Esophagus (tissue), 2 donors: ENCODE results near the gene EVI2A. TPM values are rescaled to one million over a fixed set of nuclear protein-coding genes. Genes with fewer than 3 reads are reported as not detected.

Experiments used
- H3K27ac ChIP-seq, 2 donors: one replicate each; pipeline ENCODE4 v1.5.1; 2013; ENCODE audit warnings: low read depth in 2 of 2, mild to moderate bottlenecking in 2 of 2, inconsistent platforms in 1 of 2, low read length in 1 of 2, moderate library complexity in 1 of 2
- H3K27me3 ChIP-seq, 2 donors: one replicate each; pipeline ENCODE4 v1.6.1; 2013; ENCODE audit warnings: low read length in 2 of 2, control low read depth in 1 of 2, mild to moderate bottlenecking in 1 of 2; ENCODE audit not compliant: insufficient read depth in 2 of 2, control insufficient read depth in 1 of 2
- H3K36me3 ChIP-seq, 2 donors: one replicate each; pipeline ENCODE4 v1.6.1; 2013; ENCODE audit warnings: low read length in 1 of 2; ENCODE audit not compliant: control insufficient read depth in 2 of 2, insufficient read depth in 2 of 2
- H3K4me1 ChIP-seq, 2 donors: one replicate each; pipeline ENCODE4 v1.6.1; 2013; ENCODE audit warnings: low read length in 1 of 2; ENCODE audit not compliant: control insufficient read depth in 2 of 2, insufficient read depth in 2 of 2
- H3K4me3 ChIP-seq, 2 donors: one replicate each; pipeline ENCODE4 v1.5.1; 2013; ENCODE audit warnings: low read length in 2 of 2, mild to moderate bottlenecking in 2 of 2, low read depth in 1 of 2, moderate library complexity in 1 of 2
- H3K9me3 ChIP-seq, 2 donors: one replicate each; pipeline ENCODE4 v1.6.1; 2013; ENCODE audit warnings: mild to moderate bottlenecking in 2 of 2, low read depth in 1 of 2, low read length in 1 of 2, moderate library complexity in 1 of 2; ENCODE audit not compliant: control insufficient read depth in 2 of 2, insufficient read depth in 1 of 2
- WGBS, 2 donors: extraction: QIAGEN DNeasy Blood & Tissue Kit; methylation state at CpG; one replicate each; pipeline ENCODE4 v1.1.7; 2013; 5-methylcytosine and 5-hydroxymethylcytosine counted together
- polyA plus RNA-seq, 2 donors: library from polyadenylated mRNA; stranded (reverse); fragments of 200-250 nt; gene quantifications; one replicate each; pipeline ENCODE4 v1.2.3, GENCODE V29; 2013
- donor health status: healthy with polysubstance abuse.
- donor health status: Bipolar disorder and iron deficiency.

EVI2A gene
- polyA plus RNA-seq, 2 donors, result 1.7 to 2.6 TPM

- Histone ChIP-seq H3K27me3 (no peaks in the 10 kb centered on the region), H3K4me1 (no peaks in the 10 kb centered on the region), H3K9me3 (no peaks in the 10 kb centered on the region), H3K36me3 (peaks cover 0 to 2% of the 10 kb centered on the region in 2 donors), H3K4me3 (no peak overlapping the region), H3K27ac (no peak overlapping the region)
- 76 to 82% methylated on average over 1 of the region's 1 CpG for WGBS, 2 donors
These were observed 13.8 kb downstream of the EVI2A start for GRCh38 chr17:31307640-31308039.

- H3K27me3 ChIP-seq, result no peaks in the 10 kb centered on the region
- no peak overlapping the region for H3K27ac ChIP-seq
- H3K4me3 ChIP-seq, result no peak overlapping the region
- no peaks in the 10 kb centered on the region for H3K9me3 ChIP-seq
- no peaks in the 10 kb centered on the region for H3K4me1 ChIP-seq
- H3K36me3 ChIP-seq, result no peaks in the 10 kb centered on the region
These were observed 21.8 kb downstream of the EVI2A start for GRCh38 chr17:31299624-31300023.

- no peaks in the 10 kb centered on the region for H3K4me1 ChIP-seq
- WGBS, 2 donors, result 90 to 92% methylated on average over 7 of the region's 7 CpGs
These were observed 24.3 kb downstream of the EVI2A start, which contains the start of gene OMG for GRCh38 chr17:31297090-31297489. Gene OMG (minus strand): TSS chr17:31297239. CDS start chr17:31296331, 908 bp downstream.

GRCh38 chr17:31296142-31296541, 25.3 kb downstream of the EVI2A start:
- no peaks in the 10 kb centered on the region for H3K4me1 ChIP-seq
- 86 to 92% methylated on average over 2 of the region's 2 CpGs for WGBS, 2 donors
- H3K9me3 ChIP-seq, result no peaks in the 10 kb centered on the region
- H3K36me3 ChIP-seq, result no peaks in the 10 kb centered on the region
- no peaks in the 10 kb centered on the region for H3K27me3 ChIP-seq
- H3K27ac ChIP-seq, result no peak overlapping the region
- H3K4me3 ChIP-seq, result no peak overlapping the region

More at GRCh38 chr17:31297090-31297489, 24.3 kb downstream of the EVI2A start, which contains the start of gene OMG:
- Histone ChIP-seq H3K9me3 (no peaks in the 10 kb centered on the region), H3K27me3 (no peaks in the 10 kb centered on the region), H3K4me3 (no peak within 1 kb of the TSS), H3K36me3 (no peaks in the 10 kb centered on the region), H3K27ac (no peak within 1 kb of the TSS)

- H3K27ac ChIP-seq, result no peak overlapping the region
- H3K4me3 ChIP-seq, result no peak overlapping the region
- 91 to 95% methylated on average over 1 of the region's 1 CpG for WGBS, 2 donors
- no peaks in the 10 kb centered on the region for H3K4me1 ChIP-seq
- H3K9me3 ChIP-seq, result no peaks in the 10 kb centered on the region
- H3K36me3 ChIP-seq, result no peaks in the 10 kb centered on the region
- H3K27me3 ChIP-seq, result no peaks in the 10 kb centered on the region
These were observed 25.9 kb downstream of the EVI2A start for GRCh38 chr17:31295489-31295871.

- no peaks in the 10 kb centered on the region for H3K9me3 ChIP-seq
- H3K27ac ChIP-seq, result no peak overlapping the region
- H3K4me3 ChIP-seq, result no peak overlapping the region
- 83 to 87% methylated on average over 3 of the region's 3 CpGs for WGBS, 2 donors
- H3K36me3 ChIP-seq, result no peaks in the 10 kb centered on the region
- no peaks in the 10 kb centered on the region for H3K27me3 ChIP-seq
- H3K4me1 ChIP-seq, result no peaks in the 10 kb centered on the region
These were observed 26.5 kb downstream of the EVI2A start for GRCh38 chr17:31294820-31295488.

GRCh38 chr17:31294231-31294630, 27.2 kb downstream of the EVI2A start:
- Histone ChIP-seq H3K27ac (no peak overlapping the region), H3K27me3 (no peaks in the 10 kb centered on the region), H3K4me1 (no peaks in the 10 kb centered on the region), H3K4me3 (no peak overlapping the region), H3K36me3 (no peaks in the 10 kb centered on the region), H3K9me3 (no peaks in the 10 kb centered on the region)
- 93 to 95% methylated on average over 3 of the region's 3 CpGs for WGBS, 2 donors

GRCh38 chr17:31293581-31293980, 27.8 kb downstream of the EVI2A start:
- H3K9me3 ChIP-seq, result no peaks in the 10 kb centered on the region
- no peak overlapping the region for H3K4me3 ChIP-seq
- no peaks in the 10 kb centered on the region for H3K4me1 ChIP-seq
- WGBS, 2 donors, result 96 to 99% methylated on average over 2 of the region's 2 CpGs
- H3K27ac ChIP-seq, result no peak overlapping the region
- no peaks in the 10 kb centered on the region for H3K36me3 ChIP-seq
- no peaks in the 10 kb centered on the region for H3K27me3 ChIP-seq

GRCh38 chr17:31291820-31292219, 29.6 kb downstream of the EVI2A start:
- Histone ChIP-seq H3K4me3 (no peak overlapping the region), H3K9me3 (no peaks in the 10 kb centered on the region), H3K27me3 (no peaks in the 10 kb centered on the region), H3K4me1 (no peaks in the 10 kb centered on the region), H3K27ac (no peak overlapping the region), H3K36me3 (no peaks in the 10 kb centered on the region)

- Histone ChIP-seq H3K36me3 (no peaks in the 10 kb centered on the region), H3K4me3 (no peak overlapping the region), H3K4me1 (no peaks in the 10 kb centered on the region), H3K27ac (no peak overlapping the region), H3K27me3 (no peaks in the 10 kb centered on the region), H3K9me3 (no peaks in the 10 kb centered on the region)
- WGBS, 2 donors, result 57 to 75% methylated on average over 3 of the region's 3 CpGs
These were observed 31.6 kb downstream of the EVI2A start for GRCh38 chr17:31289790-31290189.
